H1 (cell line): ENCODE results near the gene PLCH2. TPM values are rescaled to one million over a fixed set of nuclear protein-coding genes. Genes with fewer than 3 reads are reported as not detected.
A peak's percentile ranks its signal among the peaks of the same experiment; 100 is the strongest.

ENCODE experiments used
- CTCF ChIA-PET: fragments of 300-600 bp; sonication (Branson Sonifier 250); formaldehyde crosslinking; loops from one replicate; lab custom pipeline; 2021; ENCODE audit not compliant: partially characterized antibody; lab: Charles Lee
- POLR2A ChIA-PET: fragments of 300-600 bp; sonication (Branson Sonifier 250); formaldehyde crosslinking; loops from one replicate; lab custom pipeline; 2021; ENCODE audit warnings: inconsistent platforms; ENCODE audit not compliant: partially characterized antibody; lab: Charles Lee
- DNase-seq, 2 experiments: peaks; one replicate each; pipeline versions ENCODE4 v3.0.0 to v3.0.0-alpha.2; 2010 to 2022; ENCODE audit warnings: low spot score in 2 of 2, low read depth in 1 of 2, mixed read lengths in 1 of 2
- FAIRE-seq: peaks from 2 replicates; lab custom pipeline; 2011; peaks lifted over from hg19 to GRCh38; lab: Jason Lieb, UNC
- H2AFZ ChIP-seq: 2 replicates; pipeline ENCODE4 v1.8.1; 2012; ENCODE audit warnings: low read length, inconsistent platforms
- H2AK5ac ChIP-seq: 2 replicates; pipeline ENCODE4 v1.6.1; 2013; ENCODE audit warnings: low read depth, low read length
- H2BK120ac ChIP-seq: replicated peaks from 2 replicates; pipeline ENCODE3; 2013; ENCODE audit warnings: low read depth, low read length, inconsistent platforms
- H2BK12ac ChIP-seq: 2 replicates; pipeline ENCODE4 v1.6.1; 2013; ENCODE audit warnings: low read depth, low read length
- H2BK15ac ChIP-seq: 2 replicates; pipeline ENCODE4 v1.6.1; 2013; ENCODE audit warnings: low read length
- H2BK20ac ChIP-seq: 2 replicates; pipeline ENCODE4 v1.6.1; 2013; ENCODE audit warnings: low read length
- H2BK5ac ChIP-seq: 2 replicates; pipeline ENCODE4 v1.6.1; 2013; ENCODE audit warnings: low read depth, low read length
- H3K14ac ChIP-seq: 2 replicates; pipeline ENCODE4 v1.6.1; 2013; ENCODE audit warnings: inconsistent platforms; ENCODE audit not compliant: insufficient read length
- H3K18ac ChIP-seq: 2 replicates; pipeline ENCODE4 v1.6.1; 2013; ENCODE audit warnings: low read length; ENCODE audit errors: extremely low read depth
- H3K23ac ChIP-seq: 2 replicates; pipeline ENCODE4 v1.6.1; 2013; ENCODE audit warnings: inconsistent platforms; ENCODE audit not compliant: insufficient read length
- H3K23me2 ChIP-seq: 2 replicates; pipeline ENCODE4 v1.6.1; 2013; ENCODE audit warnings: low read depth, low read length
- H3K27ac ChIP-seq: 2 replicates; pipeline ENCODE4 v1.6.1; 2011; ENCODE audit warnings: low read depth, low read length, inconsistent platforms
- H3K27me3 ChIP-seq, 4 experiments: replicated peaks in 1 of 4; 1 replicate in 1 of 4; 2 replicates in 3 of 4; pipeline versions ENCODE4 v1.6.1 to v1.8.1; 2011 to 2013; ENCODE audit warnings: low read length in 3 of 4, mild to moderate bottlenecking in 3 of 4, inconsistent platforms in 2 of 4, mixed read lengths in 2 of 4, moderate library complexity in 1 of 4; ENCODE audit not compliant: control insufficient read depth in 3 of 4, insufficient read depth in 3 of 4; ENCODE audit errors: extremely low read depth in 1 of 4
- H3K36me3 ChIP-seq, 4 experiments: 2 replicates each; pipeline versions ENCODE4 v1.6.1 to v1.8.1; 2011 to 2013; ENCODE audit warnings: mild to moderate bottlenecking in 4 of 4, low read length in 3 of 4, moderate library complexity in 2 of 4, control low read depth in 1 of 4, inconsistent platforms in 1 of 4; ENCODE audit not compliant: insufficient read depth in 4 of 4, control insufficient read depth in 2 of 4
- H3K4ac ChIP-seq: replicated peaks from 2 replicates; pipeline ENCODE3; 2013; ENCODE audit warnings: low read length, low read depth, mixed read lengths, inconsistent platforms; ENCODE audit not compliant: insufficient read length
- H3K4me1 ChIP-seq, 4 experiments: replicated peaks in 1 of 4; 1 replicate in 1 of 4; 2 replicates in 3 of 4; pipeline versions ENCODE4 v1.6.1 to v1.8.1; 2011 to 2013; ENCODE audit warnings: low read length in 3 of 4, inconsistent platforms in 2 of 4, mixed read lengths in 1 of 4; ENCODE audit not compliant: insufficient read depth in 4 of 4, control insufficient read depth in 3 of 4
- H3K4me2 ChIP-seq, 2 experiments: 2 replicates each; pipeline versions ENCODE4 v1.6.1 to v1.8.1; 2011 to 2013; ENCODE audit warnings: low read depth in 2 of 2, low read length in 2 of 2, control low read depth in 1 of 2, inconsistent platforms in 1 of 2, mild to moderate bottlenecking in 1 of 2; ENCODE audit not compliant: insufficient read depth in 1 of 2
- H3K4me3 ChIP-seq, 4 experiments: fragments of 200-600, 300-600 bp in 1 of 4; sonication (generic), shearing (Covaris generic), sonication (Bioruptor Twin) in 1 of 4; 2 replicates each; pipeline versions ENCODE4 v1.5.1 to v1.8.1; 2011 to 2016; ENCODE audit warnings: low read length in 4 of 4, low read depth in 3 of 4, control low read depth in 2 of 4, inconsistent platforms in 2 of 4, mild to moderate bottlenecking in 2 of 4, mixed read lengths in 1 of 4, moderate library complexity in 1 of 4; ENCODE audit not compliant: insufficient read depth in 2 of 4; ENCODE audit errors: extremely low read depth in 1 of 4
- H3K56ac ChIP-seq: replicated peaks from 2 replicates; pipeline ENCODE3; 2013; ENCODE audit warnings: low read depth, mild to moderate bottlenecking, mixed read lengths, low read length, inconsistent platforms; ENCODE audit not compliant: insufficient read length
- H3K79me1 ChIP-seq: 2 replicates; pipeline ENCODE4 v1.6.1; 2013; ENCODE audit warnings: low read depth, low read length, control low read depth
- H3K79me2 ChIP-seq, 2 experiments: 2 replicates each; pipeline versions ENCODE4 v1.6.1 to v1.8.1; 2012 to 2013; ENCODE audit warnings: low read length in 2 of 2, mild to moderate bottlenecking in 2 of 2, inconsistent platforms in 1 of 2; ENCODE audit not compliant: insufficient read depth in 2 of 2, control insufficient read depth in 1 of 2
- H3K9ac ChIP-seq, 4 experiments: replicated peaks in 1 of 4; 1 replicate in 1 of 4; 2 replicates in 3 of 4; pipeline versions ENCODE4 v1.6.1 to v1.8.1; 2011 to 2013; ENCODE audit warnings: low read depth in 3 of 4, low read length in 3 of 4, control low read depth in 2 of 4, mild to moderate bottlenecking in 2 of 4, moderate library complexity in 2 of 4, inconsistent platforms in 1 of 4; ENCODE audit errors: extremely low read depth in 1 of 4
- H3K9me3 ChIP-seq, 2 experiments: 2 replicates each; pipeline versions ENCODE4 v1.6.1 to v1.8.1; 2012 to 2013; ENCODE audit warnings: mild to moderate bottlenecking in 2 of 2, moderate library complexity in 2 of 2, control low read depth in 1 of 2, inconsistent platforms in 1 of 2, low read depth in 1 of 2, low read length in 1 of 2, mixed read lengths in 1 of 2; ENCODE audit not compliant: insufficient read depth in 2 of 2
- H4K20me1 ChIP-seq, 2 experiments: replicated peaks in 1 of 2; 2 replicates each; pipeline versions ENCODE3 to v1.8.1; 2011 to 2013; ENCODE audit warnings: inconsistent platforms in 2 of 2, low read length in 2 of 2, mild to moderate bottlenecking in 1 of 2; ENCODE audit not compliant: insufficient read depth in 2 of 2, control insufficient read depth in 1 of 2
- H4K5ac ChIP-seq: 2 replicates; pipeline ENCODE4 v1.6.1; 2013; ENCODE audit warnings: low read length, low read depth, mixed read lengths, inconsistent platforms; ENCODE audit not compliant: insufficient read length
- H4K8ac ChIP-seq: 2 replicates; pipeline ENCODE4 v1.8.0; 2013; ENCODE audit warnings: mild to moderate bottlenecking, moderate library complexity, low read length, inconsistent platforms; ENCODE audit not compliant: insufficient read depth; ENCODE audit errors: extremely low read depth
- H4K91ac ChIP-seq: replicated peaks from 2 replicates; pipeline ENCODE3; 2013; ENCODE audit warnings: low read length, mixed read lengths, inconsistent platforms; ENCODE audit not compliant: insufficient read length
- ASH2L ChIP-seq: fragments of 200-600, 300-600 bp; sonication (generic); IDR thresholded peaks from one replicate; pipeline ENCODE4 v1.7.1; 2017; ENCODE audit warnings: low read length
- EP300 ChIP-seq, 2 experiments: IDR thresholded peaks; 1 replicate in 1 of 2; 2 replicates in 1 of 2; pipeline ENCODE4 v1.6.1; 2011 to 2012; ENCODE audit warnings: low read depth in 2 of 2, low read length in 2 of 2, mild to moderate bottlenecking in 2 of 2, borderline replicate concordance in 1 of 2, inconsistent platforms in 1 of 2, moderate library complexity in 1 of 2
- HDAC2 ChIP-seq, 2 experiments: fragments of 300-600 bp in 1 of 2; sonication (generic) in 1 of 2; IDR thresholded peaks; 2 replicates each; pipeline ENCODE4 v1.6.1; 2011 to 2012; ENCODE audit warnings: low read depth in 2 of 2, low read length in 2 of 2, mild to moderate bottlenecking in 2 of 2, moderate library complexity in 2 of 2, borderline replicate concordance in 1 of 2, inconsistent platforms in 1 of 2
- KDM1A ChIP-seq: fragments of 200-600, 300-600 bp; sonication (generic); IDR thresholded peaks from 2 replicates; pipeline ENCODE4 v1.7.1; 2016; ENCODE audit warnings: mild to moderate bottlenecking, low read length, borderline replicate concordance
- MAFK ChIP-seq: IDR thresholded peaks from 2 replicates; pipeline ENCODE4 v1.6.1; 2012; ENCODE audit warnings: low read depth, mild to moderate bottlenecking, improper control_type of control experiment, low read length
- MAX ChIP-seq: IDR thresholded peaks from 2 replicates; pipeline ENCODE4 v1.6.1; 2012; ENCODE audit warnings: inconsistent platforms
- RBBP5 ChIP-seq: IDR thresholded peaks from 2 replicates; pipeline ENCODE4 v1.7.1; 2012; ENCODE audit warnings: low read depth, mild to moderate bottlenecking, inconsistent platforms, low read length, moderate library complexity, borderline replicate concordance
- SRF ChIP-seq: IDR thresholded peaks from 2 replicates; pipeline ENCODE4 v1.6.1; 2011; ENCODE audit warnings: mild to moderate bottlenecking, low read depth, low read length, moderate library complexity
- TCF12 ChIP-seq: IDR thresholded peaks from 2 replicates; pipeline ENCODE4 v1.6.1; 2011; ENCODE audit warnings: low read depth, mild to moderate bottlenecking, low read length
- WGBS, 2 experiments: shearing (Covaris generic) in 1 of 2; methylation state at CpG; one replicate each; pipeline versions ENCODE4 v1.1.6 to v1.1.7; 2013 to 2015; ENCODE audit warnings: low lambda C conversion rate in 2 of 2, mixed read lengths in 2 of 2, inconsistent platforms in 1 of 2, low coverage in 1 of 2, missing lambda C conversion rate in 1 of 2; ENCODE audit not compliant: insufficient replicate concordance in 2 of 2, insufficient coverage in 1 of 2, insufficient read length in 1 of 2; ENCODE audit errors: extremely low coverage in 1 of 2, missing lambda C conversion rate in 1 of 2; 5-methylcytosine and 5-hydroxymethylcytosine counted together
- polyA plus RNA-seq, 7 experiments: library from polyadenylated mRNA; depleted of rRNA in 3 of 7; stranded (reverse) in 5 of 7; unstranded in 2 of 7; fragments of >200 nt in 5 of 7; fragments of 200-250 nt in 2 of 7; gene quantifications; 1 replicate in 5 of 7; 2 replicates in 1 of 7; 4 replicates in 1 of 7; pipeline versions ENCODE4 v1.2.1 to v1.2.3, GENCODE V29; 2011 to 2013; ENCODE audit warnings: missing spikeins in 2 of 7, mixed read lengths in 2 of 7
- total RNA-seq: library from RNA; stranded (reverse); fragmentation: NEBNext Ultra II Directional; extraction: Animal tissue kit (Norgen Biotek cat#: 25700); gene quantifications from 2 replicates; pipeline ENCODE4 v1.2.1, GENCODE V29; 2021

Gene PLCH2
- total and polyA plus RNA-seq, 2 of the 8 experiments (the other 6 are each of a cell fraction or from before 2014, with no cell fraction given): 0.14 to 0.19 TPM

GRCh38 chr1:2541619-2542245, 65.6 kb downstream of the PLCH2 start:
- Histone ChIP-seq H2BK5ac (no peak overlapping the region), H3K27ac (no peak overlapping the region), H4K91ac (peak overlapping the region; percentile 25), H3K27me3 (peaks cover 0 to 31% (median 21%) of the 10 kb centered on the region in 4 experiments; a peak in 6 of 7 replicates), H3K79me2 (no peaks in the 10 kb centered on the region), H3K36me3 (no peaks in the 10 kb centered on the region), H3K79me1 (no peaks in the 10 kb centered on the region), H2BK12ac (no peak overlapping the region), H3K9ac (no peak overlapping the region), H3K23me2 (peaks cover 5% of the 10 kb centered on the region; the same call in 1 of the 2 replicates), H2AFZ (no peak overlapping the region), H3K56ac (no peak overlapping the region), H3K4me3 (no peak overlapping the region), H3K4ac (no peak overlapping the region), H3K9me3 (no peaks in the 10 kb centered on the region)
- POLR2A ChIA-PET: interaction anchor here (0.8 to 2.7 kb wide), 2 partner anchors 15 to 48 kb away, joined by 3 to 8 read pairs; partner anchors contain the start of gene PANK4
- FAIRE-seq (no peak), DNase-seq (no peak)
- TF ChIP-seq MAFK: no peak
- peak; percentile 90; the same call in 1 of the 2 replicates for TF ChIP-seq KDM1A
- TF ChIP-seq RBBP5: no peak
- TF ChIP-seq SRF: no peak
- 0 out of 4 replicates have a peak, but pooled peaks of 1 of the 2 experiments have one; percentile 44 for TF ChIP-seq HDAC2 (IDR thresholded peaks at IDR 0.05; ENCODE audit: borderline replicate concordance in 1 of 2, low read depth in 2 of 2, low read length in 2 of 2)
- TF ChIP-seq MAX: no peak
- no peak for TF ChIP-seq ASH2L
- no peak for TF ChIP-seq TCF12
- TF ChIP-seq EP300 (IDR thresholded peaks at IDR 0.05; ENCODE audit: borderline replicate concordance in 1 of 2, low read depth in 2 of 2, low read length in 2 of 2): no peak
- TF ChIP-seq, all 59 proteins: peak for 2
- Histone ChIP-seq H4K20me1 (peaks cover 0 to 5% of the 10 kb centered on the region in 2 experiments), H3K4me2 (no peak overlapping the region), H3K18ac (no peak overlapping the region), H3K14ac (no peak overlapping the region), H4K8ac (no peak overlapping the region), H2AK5ac (no peak overlapping the region), H4K5ac (no peak overlapping the region), H3K4me1 (peaks cover 0 to 25% (median 17%) of the 10 kb centered on the region in 4 experiments; a peak in 6 of 7 replicates), H3K23ac (no peak overlapping the region), H2BK120ac (no peak overlapping the region), H2BK15ac (no peak overlapping the region), H2BK20ac (no peak overlapping the region)
- CTCF ChIA-PET: interaction anchor here (1.0 to 1.7 kb wide), 2 partner anchors 11 to 27 kb away, joined by 3 to 5 read pairs; no protein-coding TSS in a partner anchor
- 92% methylated on average over 25 of the region's 25 CpGs; no CpG with 5 or more reads in 1 of the 2 experiments for WGBS, 2 experiments
